Mucosa of descending colon (tissue), 3 donors: Measurements from ENCODE around the gene NUSAP1. TPM values are rescaled to one million over a fixed set of nuclear protein-coding genes. Genes with fewer than 3 reads are reported as not detected.

ENCODE experiments used
- ATAC-seq: fragments of 200-7000 bp; cut with Tn5 transposase; one replicate; pipeline ENCODE4 v1.9.1; 2020; ENCODE audit warnings: mild to moderate bottlenecking, moderate library complexity
- DNase-seq, 3 donors: peaks; one replicate each; pipeline ENCODE4 v3.0.0-alpha.2; 2020
- H3K36me3 ChIP-seq: fragments of 200-600 bp; one replicate; pipeline ENCODE4 v1.8.0; 2021; ENCODE audit warnings: low read depth, mild to moderate bottlenecking
- H3K4me1 ChIP-seq: fragments of 200-600 bp; one replicate; pipeline ENCODE4 v1.8.0; 2021; ENCODE audit warnings: low read depth, mild to moderate bottlenecking
- H3K4me3 ChIP-seq: fragments of 200-600 bp; one replicate; pipeline ENCODE4 v1.8.0; 2021; ENCODE audit warnings: mild to moderate bottlenecking
- H3K9me3 ChIP-seq: fragments of 200-600 bp; one replicate; pipeline ENCODE4 v1.8.0; 2021; ENCODE audit warnings: mild to moderate bottlenecking
- CTCF ChIP-seq: fragments of 200-600 bp; IDR thresholded peaks from one replicate; pipeline ENCODE4 v1.8.0; 2022; ENCODE audit warnings: antibody characterized with exemption, mild to moderate bottlenecking
- intact Hi-C, 2 donors: fragments of 100-400 bp; cut with DNase I in 1 of 2; cut with micrococcal nuclease in 1 of 2; formaldehyde crosslinking; loops; one replicate each; pipeline versions ENCODE4 v1.11.0 to v1.11.1; 2022; cut with DNase I, micrococcal nuclease
- total RNA-seq, 3 donors: library from RNA; stranded (reverse); fragmentation: NEBNext Ultra II Directional in 2 of 3; extraction: Animal tissue kit (Norgen Biotek cat#: 25700) in 2 of 3; gene quantifications; one replicate each; pipeline versions ENCODE4 v1.2.1 to v1.2.4, GENCODE V29; 2021 to 2023
- donor health status: DM: no; HTN: no; CAD: no; lungs with moderate emphysema.
- donor health status: DM: no; HTN: no; CAD: no.
- donor health status: DM: no; HTN: yes; CAD: no.

NUSAP1 gene
- total RNA-seq, 3 donors from 2014 or later: 3.8 to 31.5 (median 8.3) TPM

- H3K36me3 ChIP-seq: no peaks in the 10 kb centered on the region
- DNase-seq (no peak), ATAC-seq (no peak)
- no peaks in the 10 kb centered on the region for H3K4me1 ChIP-seq
- H3K9me3 ChIP-seq: no peaks in the 10 kb centered on the region
- intact Hi-C loops: no loop called here
- no peak for TF ChIP-seq CTCF
- no peak overlapping the region for H3K4me3 ChIP-seq
Measured at GRCh38 chr15:41392659-41393058, 60.0 kb downstream of the NUSAP1 start.

GRCh38 chr15:41394924-41395323 lies 62.2 kb downstream of the NUSAP1 start:
- Histone ChIP-seq H3K4me3 (no peak overlapping the region), H3K9me3 (no peaks in the 10 kb centered on the region), H3K36me3 (no peaks in the 10 kb centered on the region), H3K4me1 (no peaks in the 10 kb centered on the region)
- intact Hi-C loops: no loop called here
- DNase-seq (no peak), ATAC-seq (no peak)
- TF ChIP-seq CTCF: no peak

GRCh38 chr15:41396111-41396510 lies 63.4 kb downstream of the NUSAP1 start:
- H3K4me3 ChIP-seq: no peak overlapping the region
- no peak for TF ChIP-seq CTCF
- intact Hi-C loops: no loop called here
- DNase-seq (no peak), ATAC-seq (no peak)
- H3K36me3 ChIP-seq: no peaks in the 10 kb centered on the region
- no peaks in the 10 kb centered on the region for H3K4me1 ChIP-seq
- H3K9me3 ChIP-seq: no peaks in the 10 kb centered on the region

- no peak for TF ChIP-seq CTCF
- Histone ChIP-seq H3K4me3 (peak overlapping the region; percentile 49), H3K4me1 (no peaks in the 10 kb centered on the region), H3K36me3 (no peaks in the 10 kb centered on the region), H3K9me3 (no peaks in the 10 kb centered on the region)
- DNase-seq (no peak), ATAC-seq (no peak)
- intact Hi-C loops: no loop called here
Measured at GRCh38 chr15:41401904-41402267, 69.2 kb downstream of the NUSAP1 start.

GRCh38 chr15:41407341-41407740 lies 74.7 kb downstream of the NUSAP1 start:
- intact Hi-C loops: no loop called here
- ATAC-seq (no peak), DNase-seq (no peak)
- H3K4me1 ChIP-seq: no peaks in the 10 kb centered on the region
- H3K9me3 ChIP-seq: no peaks in the 10 kb centered on the region
- H3K4me3 ChIP-seq: no peak overlapping the region
- no peaks in the 10 kb centered on the region for H3K36me3 ChIP-seq
- TF ChIP-seq CTCF: no peak

- Histone ChIP-seq H3K4me3 (no peak overlapping the region), H3K36me3 (no peaks in the 10 kb centered on the region), H3K9me3 (no peaks in the 10 kb centered on the region), H3K4me1 (no peaks in the 10 kb centered on the region)
- intact Hi-C loops: no loop called here
- ATAC-seq: peak; percentile 85
- DNase-seq: no peak
- no peak for TF ChIP-seq CTCF
Measured at GRCh38 chr15:41408234-41408641, 75.6 kb downstream of the NUSAP1 start.
